Astrocyte of the cerebellum (primary cell): Measurements from ENCODE around the gene KLHL21.

Source experiments
- DNase-seq: peaks from one replicate; pipeline ENCODE4 v3.0.0-alpha.2; 2011; ENCODE audit warnings: low read depth
- H3K4me3 ChIP-seq: 2 replicates; pipeline ENCODE4 v1.5.1; 2011; ENCODE audit warnings: mild to moderate bottlenecking, low read depth, low read length, moderate library complexity
- CTCF ChIP-seq: IDR thresholded peaks from 2 replicates; pipeline ENCODE4 v1.5.1; 2012; ENCODE audit warnings: low read length, low read depth, moderate library complexity, mild to moderate bottlenecking; ENCODE audit errors: missing control alignments
- in situ Hi-C: cut with HindIII; loops from 2 replicates; pipeline ENCODE4 v1.10.0; 2017; ENCODE audit warnings: low sequenced_read_pairs

Gene KLHL21

GRCh38 chr1:6625584-6626149 lies 23.0 kb upstream of the KLHL21 start:
- peak overlapping the region; percentile 69 for H3K4me3 ChIP-seq
- in situ Hi-C loops, result no loop called here
- no peak for DNase-seq
- no peak for TF ChIP-seq CTCF

- TF ChIP-seq CTCF, result no peak
- peak; percentile 48 for DNase-seq
- in situ Hi-C loops, result no loop called here
- H3K4me3 ChIP-seq, result peak within 1 kb of the TSS; percentile 69
Measured at GRCh38 chr1:6624710-6625583, 22.3 kb upstream of the KLHL21 start, which contains the start of gene THAP3. Gene THAP3, plus strand, starts transcription at chr1:6624868. Its CDS starts 351 bp downstream, at chr1:6625219.

- in situ Hi-C loops, result no loop called here
- no peak for DNase-seq
- no peak overlapping the region for H3K4me3 ChIP-seq
- no peak for TF ChIP-seq CTCF
Measured at GRCh38 chr1:6623269-6623965, 20.7 kb upstream of the KLHL21 start.

GRCh38 chr1:6622396-6623152 lies 19.9 kb upstream of the KLHL21 start:
- in situ Hi-C loops, result no loop called here
- no peak for TF ChIP-seq CTCF
- H3K4me3 ChIP-seq, result no peak overlapping the region
- no peak for DNase-seq

- no peak for TF ChIP-seq CTCF
- H3K4me3 ChIP-seq, result no peak overlapping the region
- DNase-seq, result no peak
- in situ Hi-C loops, result no loop called here
Measured at GRCh38 chr1:6621429-6622391, 19.0 kb upstream of the KLHL21 start.
